Ishikawa (cell line): Measurements from ENCODE around the gene GIMD1.

Experiments
- CEBPB ChIP-seq: IDR thresholded peaks from 2 replicates; pipeline ENCODE4 v1.6.1; 2012
- CREB1 ChIP-seq: IDR thresholded peaks from 2 replicates; pipeline ENCODE4 v1.6.1; 2012; ENCODE audit warnings: low read depth
- EGR1 ChIP-seq: IDR thresholded peaks from 2 replicates; pipeline ENCODE4 v1.6.1; 2012
- EP300 ChIP-seq: IDR thresholded peaks from 2 replicates; pipeline ENCODE4 v1.6.1; 2012; ENCODE audit warnings: borderline replicate concordance
- FOXM1 ChIP-seq: IDR thresholded peaks from 2 replicates; pipeline ENCODE4 v1.6.1; 2012; ENCODE audit warnings: low read depth, borderline replicate concordance
- MAX ChIP-seq: IDR thresholded peaks from 2 replicates; pipeline ENCODE4 v1.6.1; 2012
- NFIC ChIP-seq: IDR thresholded peaks from 2 replicates; pipeline ENCODE4 v1.6.1; 2012
- RAD21 ChIP-seq: IDR thresholded peaks from 2 replicates; pipeline ENCODE4 v1.6.1; 2012; ENCODE audit warnings: low read depth
- REST ChIP-seq: IDR thresholded peaks from 2 replicates; pipeline ENCODE4 v1.6.1; 2012; ENCODE audit warnings: low read depth, mild to moderate bottlenecking
- TAF1 ChIP-seq: IDR thresholded peaks from 2 replicates; pipeline ENCODE4 v1.6.1; 2012; ENCODE audit warnings: low read depth, mild to moderate bottlenecking
- TCF12 ChIP-seq: IDR thresholded peaks from 2 replicates; pipeline ENCODE4 v1.6.1; 2012; ENCODE audit warnings: low read depth
- TEAD4 ChIP-seq: IDR thresholded peaks from 2 replicates; pipeline ENCODE4 v1.6.1; 2012
- USF1 ChIP-seq: IDR thresholded peaks from 2 replicates; pipeline ENCODE4 v1.6.1; 2012
- YY1 ChIP-seq: IDR thresholded peaks from 2 replicates; pipeline ENCODE4 v1.6.1; 2012; ENCODE audit warnings: low read depth
- ZBTB7A ChIP-seq: IDR thresholded peaks from 2 replicates; pipeline ENCODE4 v1.6.1; 2012; ENCODE audit warnings: low read depth

GIMD1 gene

GRCh38 chr4:106337916-106338315 lies 30.7 kb downstream of the GIMD1 start:
- TF ChIP-seq EGR1 (no peak), FOXM1 (no peak), CREB1 (no peak), CEBPB (no peak), ZBTB7A (no peak), EP300 (no peak), MAX (no peak), RAD21 (no peak), REST (no peak), USF1 (no peak), TEAD4 (no peak), NFIC (no peak)

GRCh38 chr4:106336618-106337017 lies 32.0 kb downstream of the GIMD1 start:
- TF ChIP-seq USF1, result no peak
- TF ChIP-seq CEBPB, result no peak
- no peak for TF ChIP-seq REST
- no peak for TF ChIP-seq YY1
- no peak for TF ChIP-seq TCF12
- TF ChIP-seq EP300, result no peak
- TF ChIP-seq TAF1, result no peak
- no peak for TF ChIP-seq CREB1
- no peak for TF ChIP-seq EGR1
- TF ChIP-seq NFIC, result no peak
- no peak for TF ChIP-seq FOXM1
- no peak for TF ChIP-seq MAX

- no peak for TF ChIP-seq NFIC
- no peak for TF ChIP-seq TEAD4
- TF ChIP-seq REST, result no peak
- TF ChIP-seq CREB1, result no peak
- no peak for TF ChIP-seq YY1
- TF ChIP-seq USF1, result no peak
- no peak for TF ChIP-seq EP300
- TF ChIP-seq TCF12, result no peak
- TF ChIP-seq FOXM1, result no peak
Observed at GRCh38 chr4:106334741-106335470, 33.7 kb downstream of the GIMD1 start.

- TF ChIP-seq CEBPB (no peak), FOXM1 (no peak), YY1 (no peak), MAX (no peak), EP300 (no peak), RAD21 (no peak), NFIC (no peak)
Observed at GRCh38 chr4:106333186-106333585, 35.4 kb downstream of the GIMD1 start.
